SU-DHL-6 (cell line): ENCODE data around the gene RNF43.

Experiments used
- EZH2phosphoT487 ChIP-seq: fragments of 200-600 bp; sonication (generic), shearing (Covaris generic); conservative IDR thresholded peaks from 2 replicates; pipeline ENCODE4 v1.6.1; 2018; ENCODE audit warnings: mild to moderate bottlenecking, antibody characterized with exemption, low read length, moderate library complexity, mixed read lengths
- TF ChIP-seq, protein P1 (sequence below): fragments of 200-600 bp; sonication (generic); IDR thresholded peaks from one replicate; pipeline ENCODE4 v1.5.1; 2017; ENCODE audit warnings: antibody characterized with exemption, mild to moderate bottlenecking, low read length, moderate library complexity; ENCODE audit not compliant: insufficient read depth, poor library complexity, severe bottlenecking

GRCh38 chr17:58375811-58376210 lies 41.5 kb downstream of the RNF43 start:
- TF ChIP-seq, protein P1, sequence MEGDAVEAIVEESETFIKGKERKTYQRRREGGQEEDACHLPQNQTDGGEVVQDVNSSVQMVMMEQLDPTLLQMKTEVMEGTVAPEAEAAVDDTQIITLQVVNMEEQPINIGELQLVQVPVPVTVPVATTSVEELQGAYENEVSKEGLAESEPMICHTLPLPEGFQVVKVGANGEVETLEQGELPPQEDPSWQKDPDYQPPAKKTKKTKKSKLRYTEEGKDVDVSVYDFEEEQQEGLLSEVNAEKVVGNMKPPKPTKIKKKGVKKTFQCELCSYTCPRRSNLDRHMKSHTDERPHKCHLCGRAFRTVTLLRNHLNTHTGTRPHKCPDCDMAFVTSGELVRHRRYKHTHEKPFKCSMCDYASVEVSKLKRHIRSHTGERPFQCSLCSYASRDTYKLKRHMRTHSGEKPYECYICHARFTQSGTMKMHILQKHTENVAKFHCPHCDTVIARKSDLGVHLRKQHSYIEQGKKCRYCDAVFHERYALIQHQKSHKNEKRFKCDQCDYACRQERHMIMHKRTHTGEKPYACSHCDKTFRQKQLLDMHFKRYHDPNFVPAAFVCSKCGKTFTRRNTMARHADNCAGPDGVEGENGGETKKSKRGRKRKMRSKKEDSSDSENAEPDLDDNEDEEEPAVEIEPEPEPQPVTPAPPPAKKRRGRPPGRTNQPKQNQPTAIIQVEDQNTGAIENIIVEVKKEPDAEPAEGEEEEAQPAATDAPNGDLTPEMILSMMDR = no peak
- TF ChIP-seq EZH2phosphoT487 = no peak
